ENCODE measurements around the gene CACNG5.

Gene CACNG5

GRCh38 chr17:66836063-66837005, 1.4 kb downstream of the CACNG5 start:
- peak overlapping the region in 1 of 2 donors; percentile 69 for H3K27ac Mint-ChIP-seq

GRCh38 chr17:66837226-66837625, 2.3 kb downstream of the CACNG5 start:
- Mint-ChIP-seq H3K4me1 (no peaks in the 10 kb centered on the region), H3K27me3 (peaks cover 74% of the 10 kb centered on the region), H3K27ac (no peak overlapping the region), H3K9me3 (no peaks in the 10 kb centered on the region), H3K4me3 (no peak overlapping the region)
- no peak for ATAC-seq
- DNase-seq = no peak

More at GRCh38 chr17:66836063-66837005, 1.4 kb downstream of the CACNG5 start:
- Mint-ChIP-seq H3K4me1 (no peaks in the 10 kb centered on the region), H3K9me3 (no peaks in the 10 kb centered on the region), H3K4me3 (no peak overlapping the region), H3K27me3 (peaks cover 79% of the 10 kb centered on the region)
- no peak for ATAC-seq
- DNase-seq = no peak

GRCh38 chr17:66837885-66838665, 3.2 kb downstream of the CACNG5 start:
- no peak overlapping the region for H3K4me3 Mint-ChIP-seq
- H3K4me1 Mint-ChIP-seq = no peaks in the 10 kb centered on the region
- no peak overlapping the region for H3K27ac Mint-ChIP-seq
- no peaks in the 10 kb centered on the region for H3K9me3 Mint-ChIP-seq
- no peak for ATAC-seq
- no peak for DNase-seq
- H3K27me3 Mint-ChIP-seq = peaks cover 74% of the 10 kb centered on the region

GRCh38 chr17:66839616-66840015, 4.7 kb downstream of the CACNG5 start:
- H3K27ac Mint-ChIP-seq = no peak overlapping the region
- H3K9me3 Mint-ChIP-seq = no peaks in the 10 kb centered on the region
- no peak for DNase-seq
- no peaks in the 10 kb centered on the region for H3K4me1 Mint-ChIP-seq
- peaks cover 63% of the 10 kb centered on the region for H3K27me3 Mint-ChIP-seq
- no peak overlapping the region for H3K4me3 Mint-ChIP-seq
- ATAC-seq = no peak

- Mint-ChIP-seq H3K4me1 (no peaks in the 10 kb centered on the region), H3K27me3 (peaks cover 62% of the 10 kb centered on the region), H3K4me3 (no peak overlapping the region), H3K9me3 (no peaks in the 10 kb centered on the region), H3K27ac (no peak overlapping the region)
- DNase-seq (no peak), ATAC-seq (no peak)
These were observed 5.1 kb downstream of the CACNG5 start for GRCh38 chr17:66840061-66840460.

- peaks cover 51% of the 10 kb centered on the region for H3K27me3 Mint-ChIP-seq
- no peak for DNase-seq
- H3K9me3 Mint-ChIP-seq = peaks cover 3 to 12% of the 10 kb centered on the region in 2 donors
- H3K27ac Mint-ChIP-seq = no peak overlapping the region
- no peak overlapping the region for H3K4me3 Mint-ChIP-seq
- ATAC-seq = no peak
- no peaks in the 10 kb centered on the region for H3K4me1 Mint-ChIP-seq
These were observed 6.4 kb downstream of the CACNG5 start for GRCh38 chr17:66841328-66841727.

GRCh38 chr17:66841744-66842143, 6.8 kb downstream of the CACNG5 start:
- Mint-ChIP-seq H3K4me3 (no peak overlapping the region), H3K27me3 (peaks cover 47% of the 10 kb centered on the region), H3K4me1 (no peaks in the 10 kb centered on the region), H3K27ac (no peak overlapping the region), H3K9me3 (peaks cover 7 to 16% of the 10 kb centered on the region in 2 donors)
- no peak for ATAC-seq
- DNase-seq = no peak

- Mint-ChIP-seq H3K27ac (no peak overlapping the region), H3K4me3 (no peak overlapping the region), H3K27me3 (peaks cover 44% of the 10 kb centered on the region), H3K4me1 (no peaks in the 10 kb centered on the region), H3K9me3 (peaks cover 7 to 24% of the 10 kb centered on the region in 2 donors)
- DNase-seq (no peak), ATAC-seq (no peak)
These were observed 7.6 kb downstream of the CACNG5 start for GRCh38 chr17:66842505-66842904.

GRCh38 chr17:66842959-66843358, 8.0 kb downstream of the CACNG5 start:
- no peak overlapping the region for H3K4me3 Mint-ChIP-seq
- no peaks in the 10 kb centered on the region for H3K4me1 Mint-ChIP-seq
- H3K27me3 Mint-ChIP-seq = peaks cover 44% of the 10 kb centered on the region
- no peak overlapping the region for H3K27ac Mint-ChIP-seq
- ATAC-seq (no peak), DNase-seq (no peak)
- peaks cover 7 to 28% of the 10 kb centered on the region in 2 donors for H3K9me3 Mint-ChIP-seq

GRCh38 chr17:66843627-66844026, 8.7 kb downstream of the CACNG5 start:
- H3K9me3 Mint-ChIP-seq = peaks cover 7 to 29% of the 10 kb centered on the region in 2 donors
- no peak for DNase-seq
- peaks cover 39% of the 10 kb centered on the region for H3K27me3 Mint-ChIP-seq
- H3K27ac Mint-ChIP-seq = peak overlapping the region in 1 of 2 donors; percentile 12
- ATAC-seq = no peak
- H3K4me3 Mint-ChIP-seq = no peak overlapping the region
- H3K4me1 Mint-ChIP-seq = no peaks in the 10 kb centered on the region

- Mint-ChIP-seq H3K27me3 (peaks cover 8% of the 10 kb centered on the region), H3K4me3 (no peak overlapping the region), H3K4me1 (no peaks in the 10 kb centered on the region), H3K9me3 (peaks cover 7 to 29% of the 10 kb centered on the region in 2 donors), H3K27ac (no peak overlapping the region)
- DNase-seq (no peak), ATAC-seq (no peak)
These were observed 12.8 kb downstream of the CACNG5 start for GRCh38 chr17:66847704-66848103.

- H3K4me3 Mint-ChIP-seq = no peak overlapping the region
- DNase-seq (no peak), ATAC-seq (no peak)
- H3K27me3 Mint-ChIP-seq = no peaks in the 10 kb centered on the region
- H3K27ac Mint-ChIP-seq = no peak overlapping the region
- peaks cover 7 to 29% of the 10 kb centered on the region in 2 donors for H3K9me3 Mint-ChIP-seq
- no peaks in the 10 kb centered on the region for H3K4me1 Mint-ChIP-seq
These were observed 13.6 kb downstream of the CACNG5 start for GRCh38 chr17:66848496-66848895.

- ATAC-seq (no peak), DNase-seq (no peak)
- Mint-ChIP-seq H3K27me3 (no peaks in the 10 kb centered on the region), H3K27ac (peak overlapping the region in 1 of 2 donors; percentile 51), H3K4me1 (no peaks in the 10 kb centered on the region), H3K4me3 (no peak overlapping the region), H3K9me3 (peaks cover 7 to 29% of the 10 kb centered on the region in 2 donors)
These were observed 14.2 kb downstream of the CACNG5 start for GRCh38 chr17:66849032-66849655.

GRCh38 chr17:66849851-66850580, 15.1 kb downstream of the CACNG5 start:
- no peak for DNase-seq
- Mint-ChIP-seq H3K4me1 (no peaks in the 10 kb centered on the region), H3K27ac (no peak overlapping the region), H3K27me3 (no peaks in the 10 kb centered on the region), H3K4me3 (no peak overlapping the region), H3K9me3 (peaks cover 7 to 29% of the 10 kb centered on the region in 2 donors)
- ATAC-seq = no peak

GRCh38 chr17:66850692-66851091, 15.8 kb downstream of the CACNG5 start:
- Mint-ChIP-seq H3K4me1 (no peaks in the 10 kb centered on the region), H3K9me3 (peaks cover 7 to 23% of the 10 kb centered on the region in 2 donors), H3K27me3 (no peaks in the 10 kb centered on the region), H3K27ac (no peak overlapping the region), H3K4me3 (no peak overlapping the region)
- DNase-seq (no peak), ATAC-seq (no peak)
